SU-DHL-6 (cell line): Measurements from ENCODE around the gene SMIM23.

Experiments used
- EZH2phosphoT487 ChIP-seq: fragments of 200-600 bp; sonication (generic), shearing (Covaris generic); conservative IDR thresholded peaks from 2 replicates; pipeline ENCODE4 v1.6.1; 2018; ENCODE audit warnings: mild to moderate bottlenecking, antibody characterized with exemption, low read length, moderate library complexity, mixed read lengths
- TF ChIP-seq, protein P1 (sequence below): fragments of 200-600 bp; sonication (generic); IDR thresholded peaks from one replicate; pipeline ENCODE4 v1.5.1; 2017; ENCODE audit warnings: antibody characterized with exemption, mild to moderate bottlenecking, low read length, moderate library complexity; ENCODE audit not compliant: insufficient read depth, poor library complexity, severe bottlenecking

DNA sequence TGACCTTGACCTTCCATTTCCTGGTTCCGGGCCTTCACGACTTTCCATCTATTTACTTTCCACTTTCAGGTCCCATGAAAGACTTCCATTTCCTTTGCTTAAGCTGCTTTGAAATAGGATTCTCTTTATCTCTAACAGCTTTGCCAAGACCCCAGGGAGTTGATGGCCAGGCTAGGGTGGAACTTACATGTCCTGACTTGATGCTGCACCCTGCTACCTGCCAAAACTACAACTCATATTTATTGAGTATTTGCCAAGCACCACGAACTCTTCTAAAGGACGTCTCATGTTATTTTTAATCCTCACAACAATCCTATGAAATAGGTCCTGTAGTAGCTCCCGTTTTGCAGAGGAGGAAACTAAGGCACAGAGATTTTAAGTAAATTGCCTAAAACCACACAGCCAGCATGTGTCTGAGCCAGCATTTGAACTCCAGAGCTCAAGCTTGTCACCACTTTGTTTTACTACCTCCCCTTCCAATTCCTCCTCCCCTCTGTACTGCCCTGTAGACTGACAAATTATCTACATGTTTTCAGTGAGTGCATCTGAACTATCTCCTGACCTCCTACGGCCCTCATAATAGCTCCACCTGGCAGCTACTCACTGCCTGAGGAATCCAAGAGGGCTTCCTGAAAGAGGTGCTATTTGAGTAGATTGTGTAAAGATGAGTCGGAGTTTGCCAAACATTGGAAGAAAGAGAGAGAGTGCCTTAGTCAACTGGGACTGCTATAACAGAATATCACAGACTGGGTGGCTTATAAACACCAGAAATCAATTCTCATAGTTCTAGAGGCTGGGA lies 38.4 kb upstream of the SMIM23 start:
- TF ChIP-seq, protein P1, sequence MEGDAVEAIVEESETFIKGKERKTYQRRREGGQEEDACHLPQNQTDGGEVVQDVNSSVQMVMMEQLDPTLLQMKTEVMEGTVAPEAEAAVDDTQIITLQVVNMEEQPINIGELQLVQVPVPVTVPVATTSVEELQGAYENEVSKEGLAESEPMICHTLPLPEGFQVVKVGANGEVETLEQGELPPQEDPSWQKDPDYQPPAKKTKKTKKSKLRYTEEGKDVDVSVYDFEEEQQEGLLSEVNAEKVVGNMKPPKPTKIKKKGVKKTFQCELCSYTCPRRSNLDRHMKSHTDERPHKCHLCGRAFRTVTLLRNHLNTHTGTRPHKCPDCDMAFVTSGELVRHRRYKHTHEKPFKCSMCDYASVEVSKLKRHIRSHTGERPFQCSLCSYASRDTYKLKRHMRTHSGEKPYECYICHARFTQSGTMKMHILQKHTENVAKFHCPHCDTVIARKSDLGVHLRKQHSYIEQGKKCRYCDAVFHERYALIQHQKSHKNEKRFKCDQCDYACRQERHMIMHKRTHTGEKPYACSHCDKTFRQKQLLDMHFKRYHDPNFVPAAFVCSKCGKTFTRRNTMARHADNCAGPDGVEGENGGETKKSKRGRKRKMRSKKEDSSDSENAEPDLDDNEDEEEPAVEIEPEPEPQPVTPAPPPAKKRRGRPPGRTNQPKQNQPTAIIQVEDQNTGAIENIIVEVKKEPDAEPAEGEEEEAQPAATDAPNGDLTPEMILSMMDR = no peak
- no peak for TF ChIP-seq EZH2phosphoT487
